BJ (cell line): ENCODE results near the gene MKI67. TPM values are rescaled to one million over a fixed set of nuclear protein-coding genes. Genes with fewer than 3 reads are reported as not detected.
"Not testable (repeated sequence)": the region's sequence is repeated elsewhere in the genome, so short reads cannot be mapped to it uniquely, and the experiment has no call there.

ENCODE experiments used
- CTCF ChIA-PET: fragments of 350-600 bp; formaldehyde crosslinking; extraction: SDS; loops from one replicate; lab custom pipeline; 2021; ENCODE audit warnings: antibody characterized with exemption, inconsistent platforms; lab: Yijun Ruan, JAX
- POLR2A ChIA-PET: fragments of 300-600 bp; sonication (Branson Sonifier 250); formaldehyde crosslinking; extraction: SDS; loops from one replicate; lab custom pipeline; 2021; ENCODE audit warnings: antibody characterized with exemption; lab: Charles Lee
- DNase-seq: peaks from one replicate; pipeline ENCODE4 v3.0.0-alpha.2; 2011; ENCODE audit warnings: low read depth
- H3K27me3 ChIP-seq: 2 replicates; pipeline ENCODE4 v1.6.0; 2011; ENCODE audit warnings: low read length; ENCODE audit not compliant: control insufficient read depth, insufficient read depth
- H3K36me3 ChIP-seq: 2 replicates; pipeline ENCODE4 v1.5.1; 2011; ENCODE audit warnings: low read length; ENCODE audit not compliant: control insufficient read depth, insufficient read depth
- H3K4me3 ChIP-seq: 2 replicates; pipeline ENCODE4 v1.5.1; 2011; ENCODE audit warnings: low read depth, mild to moderate bottlenecking, control low read depth, low read length
- CTCF ChIP-seq: IDR thresholded peaks from 2 replicates; pipeline ENCODE4 v1.5.1; 2011; ENCODE audit warnings: low read depth, mild to moderate bottlenecking, control low read depth, inconsistent platforms, low read length, moderate library complexity; ENCODE audit not compliant: insufficient read depth
- polyA plus RNA-seq: library from polyadenylated mRNA; depleted of rRNA; stranded (reverse); fragments of >200 nt; gene quantifications from 2 replicates; pipeline ENCODE4 v1.2.3, GENCODE V29; 2011

The MKI67 gene
- polyA plus RNA-seq, 1 experiment, result 11.8 TPM

GRCh38 chr10:128169811-128170379 is 43.7 kb upstream of the MKI67 start:
- no peak for DNase-seq
- ChIA-PET POLR2A (no interaction called here), CTCF (no interaction called here)
- Histone ChIP-seq H3K36me3 (no peaks in the 10 kb centered on the region), H3K27me3 (no peaks in the 10 kb centered on the region), H3K4me3 (no peak overlapping the region)
- no peak for TF ChIP-seq CTCF

- no peak for TF ChIP-seq CTCF
- Histone ChIP-seq H3K27me3 (no peaks in the 10 kb centered on the region), H3K36me3 (no peaks in the 10 kb centered on the region), H3K4me3 (no peak overlapping the region)
- POLR2A ChIA-PET, result no interaction called here
- CTCF ChIA-PET, result no interaction called here
- DNase-seq, result no peak
Observed at GRCh38 chr10:128167926-128168520, 41.8 kb upstream of the MKI67 start.

- H3K4me3 ChIP-seq, DNase-seq, H3K27me3 ChIP-seq, H3K36me3 ChIP-seq, CTCF ChIA-PET, POLR2A ChIA-PET: not testable (repeated sequence)
Observed at GRCh38 chr10:128167123-128167522, 40.9 kb upstream of the MKI67 start.

- POLR2A ChIA-PET, result no interaction called here
- DNase-seq, result no peak
- TF ChIP-seq CTCF, result no peak
- CTCF ChIA-PET, result no interaction called here
- Histone ChIP-seq H3K4me3 (no peak overlapping the region), H3K36me3 (no peaks in the 10 kb centered on the region), H3K27me3 (no peaks in the 10 kb centered on the region)
Observed at GRCh38 chr10:128166151-128166550, 39.9 kb upstream of the MKI67 start.

GRCh38 chr10:128165536-128165935 is 39.3 kb upstream of the MKI67 start:
- Histone ChIP-seq H3K27me3 (no peaks in the 10 kb centered on the region), H3K4me3 (no peak overlapping the region), H3K36me3 (no peaks in the 10 kb centered on the region)
- ChIA-PET POLR2A (no interaction called here), CTCF (no interaction called here)
- no peak for TF ChIP-seq CTCF
- no peak for DNase-seq

- ChIA-PET CTCF (interaction anchor here (1.6 kb wide), 1 partner anchor 13 kb away, joined by 4 read pairs; no protein-coding TSS in a partner anchor), POLR2A (no interaction called here)
- no peak for TF ChIP-seq CTCF
- H3K27me3 ChIP-seq, result no peaks in the 10 kb centered on the region
- no peak for DNase-seq
- H3K36me3 ChIP-seq, result no peaks in the 10 kb centered on the region
- no peak overlapping the region for H3K4me3 ChIP-seq
Observed at GRCh38 chr10:128163701-128164100, 37.5 kb upstream of the MKI67 start.
